Gastrocnemius medialis (tissue), 4 donors: ENCODE measurements around the gene HIRIP3. TPM values are rescaled to one million over a fixed set of nuclear protein-coding genes. Genes with fewer than 3 reads are reported as not detected.

Source experiments
- ATAC-seq, 2 donors: fragments of 150-250 bp; one replicate each; pipeline ENCODE4 v1.9.1; 2016
- DNase-seq, 2 donors: peaks; one replicate each; pipeline ENCODE4 v3.0.0-alpha.2; 2019
- H3K27ac ChIP-seq, 4 donors: fragments of 200-600 bp; sonication (generic); 1 replicate in 1 of 4; 2 replicates in 3 of 4; pipeline ENCODE4 v1.5.1; 2016 to 2018; ENCODE audit warnings: mild to moderate bottlenecking in 2 of 4, moderate library complexity in 1 of 4
- H3K27me3 ChIP-seq, 3 donors: fragments of 200-600 bp; sonication (generic) in 2 of 3; 1 replicate in 1 of 3; 2 replicates in 2 of 3; pipeline versions ENCODE4 v1.5.1 to v1.6.0; 2016 to 2019; ENCODE audit warnings: mild to moderate bottlenecking in 1 of 3, moderate library complexity in 1 of 3
- H3K36me3 ChIP-seq, 2 donors: fragments of 200-600 bp; sonication (generic) in 1 of 2; one replicate each; pipeline ENCODE4 v1.5.1; 2017 to 2018
- H3K4me1 ChIP-seq, 2 donors: fragments of 200-600 bp; sonication (generic) in 1 of 2; one replicate each; pipeline ENCODE4 v1.5.1; 2016 to 2017; ENCODE audit warnings: mild to moderate bottlenecking in 2 of 2
- H3K4me3 ChIP-seq, 4 donors: fragments of 200-600 bp; sonication (generic) in 3 of 4; 1 replicate in 1 of 4; 2 replicates in 3 of 4; pipeline ENCODE4 v1.5.1; 2016 to 2019; ENCODE audit warnings: mild to moderate bottlenecking in 2 of 4
- H3K9me3 ChIP-seq, 3 donors: fragments of 200-600 bp; sonication (generic) in 2 of 3; 1 replicate in 1 of 3; 2 replicates in 2 of 3; pipeline ENCODE4 v1.5.1; 2016 to 2019
- CTCF ChIP-seq, 5 experiments: fragments of 450-650 bp in 3 of 5; fragments of 200-600 bp in 2 of 5; sonication (generic) in 2 of 5; IDR thresholded peaks in 4 of 5; conservative IDR thresholded peaks in 1 of 5; 1 replicate in 4 of 5; 2 replicates in 1 of 5; pipeline ENCODE4 v1.5.1; 2016 to 2019; ENCODE audit warnings: antibody characterized with exemption in 5 of 5, mild to moderate bottlenecking in 3 of 5, moderate library complexity in 3 of 5
- POLR2A ChIP-seq, 2 donors: fragments of 450-650 bp; IDR thresholded peaks; one replicate each; pipeline ENCODE4 v1.6.1; 2017; ENCODE audit warnings: antibody characterized with exemption in 2 of 2, mild to moderate bottlenecking in 2 of 2, moderate library complexity in 2 of 2
- in situ Hi-C, 4 donors: fragments of 200-750 bp; cut with MboI; loops; one replicate each; pipeline versions ENCODE4 v1.15.0 to v1.8.0; 2017; ENCODE audit warnings: low sequenced_read_pairs in 4 of 4
- intact Hi-C: fragments of 100-400 bp; cut with DNase I; formaldehyde crosslinking; loops from one replicate; pipeline ENCODE4 v1.15.1; 2023; ENCODE audit warnings: low total_unique reads
- total RNA-seq, 4 donors: library from RNA; depleted of rRNA; stranded (reverse); fragments of >200 nt; gene quantifications; one replicate each; pipeline versions ENCODE4 v1.1.0 to v1.2.3, GENCODE V29; 2016

Gene HIRIP3
- total RNA-seq, 4 donors from 2014 or later, result 13.5 to 25.6 (median 17.2) TPM

DNA sequence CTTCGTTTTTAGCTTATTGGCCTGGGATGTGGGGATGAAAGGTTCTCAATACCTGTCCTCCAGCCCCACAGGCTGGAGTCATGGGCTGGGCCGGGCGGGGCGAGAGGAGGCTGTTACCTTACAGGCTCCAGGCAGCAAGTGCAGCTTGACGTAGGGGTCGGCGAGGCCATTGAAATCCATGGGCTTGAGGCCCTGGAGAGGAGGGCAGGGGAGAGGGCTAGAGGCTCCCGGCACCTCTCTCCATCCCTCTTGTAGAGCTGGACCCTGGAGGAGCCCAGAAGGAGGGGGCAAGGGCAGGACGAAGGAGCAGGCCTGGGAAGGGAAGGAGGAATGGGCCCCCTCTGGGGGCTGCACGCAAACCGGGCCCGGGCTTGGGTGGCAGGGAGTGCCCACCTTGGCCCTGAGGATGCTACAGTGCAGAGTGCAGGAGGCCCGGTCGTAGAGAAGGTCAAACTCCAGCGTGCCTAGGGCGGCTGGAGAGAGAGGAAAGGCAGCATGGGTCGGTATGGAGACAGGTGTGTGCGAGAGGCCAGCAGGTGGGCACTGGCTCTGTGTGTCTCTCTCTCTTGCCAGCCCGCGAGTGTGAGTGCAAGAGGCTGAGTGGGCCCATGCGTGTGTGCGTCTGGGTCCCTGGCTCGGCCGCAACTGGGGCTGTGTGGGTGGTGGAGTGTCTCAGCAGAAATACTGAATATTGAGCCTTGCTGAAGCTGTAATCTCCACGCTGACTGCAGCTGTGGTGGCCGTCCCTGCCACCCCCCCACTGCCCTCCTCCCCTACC lies 13.9 kb upstream of the HIRIP3 start:
- H3K27ac ChIP-seq, result no peak overlapping the region
- DNase-seq, result no peak
- no peaks in the 10 kb centered on the region for H3K9me3 ChIP-seq
- no peaks in the 10 kb centered on the region for H3K36me3 ChIP-seq
- no peak for ATAC-seq
- in situ Hi-C loops, result loop anchor here in 1 of 4 donors (25.0 kb wide), 1 partner anchor 322 kb away; the partner anchor contains the start of gene QPRT
- H3K4me1 ChIP-seq, result peaks cover 3 to 9% of the 10 kb centered on the region in 2 donors
- H3K4me3 ChIP-seq, result no peak overlapping the region
- TF ChIP-seq POLR2A (IDR thresholded peaks at IDR 0.05) (no peak), CTCF (IDR thresholded peaks at IDR 0.05 in 4 of 5, conservative IDR thresholded peaks at IDR 0.05 in 1 of 5) (no peak)
- intact Hi-C loops, result no loop called here
- H3K27me3 ChIP-seq, result peaks cover 36 to 40% (median 37%) of the 10 kb centered on the region in 3 donors

DNA sequence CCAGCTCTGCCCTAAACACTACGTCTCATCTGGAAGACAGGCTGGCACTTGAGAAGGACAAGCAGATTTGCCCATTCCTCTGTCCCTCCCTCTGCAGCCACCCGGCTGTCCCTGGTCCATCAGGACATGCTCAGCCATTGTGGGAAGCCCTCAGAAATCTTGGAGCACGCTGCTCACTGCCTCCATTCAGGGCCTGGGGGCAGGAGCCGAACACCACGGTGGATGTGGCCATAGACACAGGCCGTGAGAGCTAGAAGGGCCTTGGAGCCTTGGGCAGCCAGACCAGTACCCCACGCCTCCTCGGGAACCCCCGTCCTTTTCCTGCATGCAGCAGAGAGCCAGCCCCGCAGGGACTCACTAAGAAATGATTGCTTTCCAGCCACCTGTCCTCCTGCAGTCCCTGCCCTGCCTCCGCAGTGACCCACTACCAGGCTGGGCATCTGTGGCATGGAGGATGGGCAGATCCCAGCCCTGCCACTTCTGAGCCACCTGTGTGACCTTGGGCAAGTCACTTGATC lies 12.0 kb upstream of the HIRIP3 start:
- H3K36me3 ChIP-seq, result no peaks in the 10 kb centered on the region
- no peak overlapping the region for H3K27ac ChIP-seq
- peaks cover 35 to 40% (median 36%) of the 10 kb centered on the region in 3 donors for H3K27me3 ChIP-seq
- no peak for ATAC-seq
- DNase-seq, result no peak
- no peak for TF ChIP-seq POLR2A (IDR thresholded peaks at IDR 0.05)
- H3K4me1 ChIP-seq, result peaks cover 3 to 9% of the 10 kb centered on the region in 2 donors
- H3K9me3 ChIP-seq, result no peaks in the 10 kb centered on the region
- intact Hi-C loops (no loop called here), in situ Hi-C loops (loop anchor here in 1 of 4 donors (25.0 kb wide), 1 partner anchor 320 kb away; the partner anchor contains the start of gene QPRT)
- H3K4me3 ChIP-seq, result no peak overlapping the region

- Histone ChIP-seq H3K27ac (no peak overlapping the region), H3K4me3 (no peak overlapping the region), H3K27me3 (peaks cover 30 to 34% (median 30%) of the 10 kb centered on the region in 3 donors), H3K9me3 (no peaks in the 10 kb centered on the region), H3K36me3 (no peaks in the 10 kb centered on the region), H3K4me1 (peaks cover 3 to 9% of the 10 kb centered on the region in 2 donors)
- ATAC-seq (no peak), DNase-seq (no peak)
- in situ Hi-C loops, result loop anchor here in 1 of 4 donors (25.0 kb wide), 1 partner anchor 320 kb away; the partner anchor contains the start of gene QPRT
- intact Hi-C loops, result no loop called here
- TF ChIP-seq CTCF (IDR thresholded peaks at IDR 0.05 in 4 of 5, conservative IDR thresholded peaks at IDR 0.05 in 1 of 5), result no peak
- TF ChIP-seq POLR2A (IDR thresholded peaks at IDR 0.05), result no peak
Observed at GRCh38 chr16:30006659-30007377, 11.4 kb upstream of the HIRIP3 start.

DNA sequence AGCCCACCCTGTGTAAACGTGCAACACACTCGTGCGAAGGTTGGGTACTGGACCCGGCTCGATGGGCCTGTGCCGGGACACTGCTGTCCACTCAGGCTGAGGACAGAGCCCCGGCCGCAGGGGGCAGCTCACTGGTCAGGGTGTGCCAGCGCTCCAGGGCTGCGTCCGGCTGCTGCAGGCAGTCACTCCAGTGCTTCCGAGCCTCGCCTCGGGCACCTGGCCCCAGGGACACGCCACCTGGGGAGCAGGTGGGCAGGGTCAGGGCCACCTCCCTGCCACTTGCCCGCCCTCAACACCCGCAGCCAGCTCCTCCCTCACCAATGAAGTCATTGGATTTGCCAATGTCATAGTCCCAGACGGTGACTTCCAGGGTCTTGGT lies 10.7 kb upstream of the HIRIP3 start:
- Histone ChIP-seq H3K4me3 (no peak overlapping the region), H3K36me3 (peaks cover 0 to 4% of the 10 kb centered on the region in 2 donors), H3K4me1 (peaks cover 3 to 4% of the 10 kb centered on the region in 2 donors), H3K27ac (no peak overlapping the region), H3K27me3 (peaks cover 22 to 27% (median 24%) of the 10 kb centered on the region in 3 donors), H3K9me3 (no peaks in the 10 kb centered on the region)
- TF ChIP-seq POLR2A (IDR thresholded peaks at IDR 0.05) (no peak), CTCF (IDR thresholded peaks at IDR 0.05 in 4 of 5, conservative IDR thresholded peaks at IDR 0.05 in 1 of 5) (no peak)
- intact Hi-C loops, result no loop called here
- ATAC-seq (no peak), DNase-seq (no peak)
- in situ Hi-C loops, result loop anchor here in 1 of 4 donors (25.0 kb wide), 1 partner anchor 319 kb away; the partner anchor contains the start of gene QPRT
